ENCODE data around the gene KIR2DL1.
"Not testable (repeated sequence)": the region's sequence is repeated elsewhere in the genome, so short reads cannot be mapped to it uniquely, and the experiment has no call there.

GRCh38 chr19:54772666-54773065, 3.1 kb downstream of the KIR2DL1 start:
- TF ChIP-seq CTCF, POLR2A (IDR thresholded peaks at IDR 0.05): not testable (repeated sequence)
